DND-41 (cell line): Measurements from ENCODE around the gene SLC5A11.

Experiments
- ATAC-seq: fragments of 200-7000 bp; cut with Tn5 transposase; 3 replicates; pipeline ENCODE4 v1.9.1; 2021; ENCODE audit warnings: low read depth; ENCODE audit not compliant: insufficient read depth
- DNase-seq: peaks from one replicate; pipeline ENCODE4 v3.0.0-alpha.2; 2020
- H2AFZ ChIP-seq: 2 replicates; pipeline ENCODE4 v1.6.0; 2012; ENCODE audit warnings: low read depth, low read length
- H3K27ac ChIP-seq: 2 replicates; pipeline ENCODE4 v1.5.1; 2012; ENCODE audit warnings: low read length, inconsistent platforms
- H3K27me3 ChIP-seq: fragments of 200-600 bp; sonication (generic); 2 replicates; pipeline ENCODE4 v1.6.0; 2012; ENCODE audit warnings: low read length, mild to moderate bottlenecking, inconsistent platforms; ENCODE audit not compliant: insufficient read depth, poor library complexity
- H3K36me3 ChIP-seq: 2 replicates; pipeline ENCODE4 v1.5.1; 2012; ENCODE audit warnings: low read length, inconsistent platforms; ENCODE audit not compliant: insufficient read depth
- H3K4me1 ChIP-seq: 2 replicates; pipeline ENCODE4 v1.5.1; 2012; ENCODE audit warnings: mild to moderate bottlenecking, low read length; ENCODE audit not compliant: insufficient read depth
- H3K4me2 ChIP-seq: 2 replicates; pipeline ENCODE4 v1.6.0; 2012; ENCODE audit warnings: mild to moderate bottlenecking, moderate library complexity, low read length, inconsistent platforms; ENCODE audit not compliant: insufficient read depth
- H3K4me3 ChIP-seq, 2 experiments: fragments of 200-600 bp in 1 of 2; shearing (Covaris generic) in 1 of 2; 2 replicates each; pipeline ENCODE4 v1.5.1; 2012 to 2016; ENCODE audit warnings: inconsistent platforms in 2 of 2, low read length in 2 of 2, mild to moderate bottlenecking in 2 of 2, low read depth in 1 of 2, moderate library complexity in 1 of 2
- H3K79me2 ChIP-seq: 2 replicates; pipeline ENCODE4 v1.6.0; 2012; ENCODE audit warnings: low read length, inconsistent platforms; ENCODE audit not compliant: insufficient read depth
- H3K9ac ChIP-seq: 2 replicates; pipeline ENCODE4 v1.6.0; 2012; ENCODE audit warnings: low read depth, mild to moderate bottlenecking, inconsistent platforms, low read length, moderate library complexity
- H3K9me3 ChIP-seq: 2 replicates; pipeline ENCODE4 v1.5.1; 2012; ENCODE audit warnings: low read length, moderate library complexity, mild to moderate bottlenecking, inconsistent platforms; ENCODE audit not compliant: insufficient read depth, severe bottlenecking
- H4K20me1 ChIP-seq: 2 replicates; pipeline ENCODE4 v1.6.0; 2012; ENCODE audit warnings: low read length; ENCODE audit not compliant: insufficient read depth
- CTCF ChIP-seq: IDR thresholded peaks from 2 replicates; pipeline ENCODE4 v1.5.1; 2012; ENCODE audit warnings: borderline replicate concordance, low read length, moderate library complexity, mild to moderate bottlenecking; ENCODE audit not compliant: poor library complexity, severe bottlenecking; ENCODE audit errors: extremely low read depth
- EZH2 ChIP-seq: IDR thresholded peaks from 3 replicates; pipeline ENCODE4 v1.6.1; 2012; ENCODE audit warnings: borderline replicate concordance, low read depth, mild to moderate bottlenecking, moderate library complexity, low read length, inconsistent platforms; ENCODE audit not compliant: severe bottlenecking

Gene SLC5A11

GRCh38 chr16:24846548-24847357 is 990 bp downstream of the SLC5A11 start:
- no peaks in the 10 kb centered on the region for H3K27me3 ChIP-seq
- no peaks in the 10 kb centered on the region for H3K9me3 ChIP-seq
- ATAC-seq (no peak), DNase-seq (no peak)
- TF ChIP-seq EZH2 (no peak), CTCF (no peak)
- no peaks in the 10 kb centered on the region for H4K20me1 ChIP-seq
- no peak overlapping the region for H3K27ac ChIP-seq
- H3K4me3 ChIP-seq = no peak overlapping the region
- H3K4me2 ChIP-seq = no peak overlapping the region
- no peak overlapping the region for H2AFZ ChIP-seq
- no peak overlapping the region for H3K9ac ChIP-seq
- no peaks in the 10 kb centered on the region for H3K79me2 ChIP-seq
- no peaks in the 10 kb centered on the region for H3K36me3 ChIP-seq
- H3K4me1 ChIP-seq = no peaks in the 10 kb centered on the region

DNA sequence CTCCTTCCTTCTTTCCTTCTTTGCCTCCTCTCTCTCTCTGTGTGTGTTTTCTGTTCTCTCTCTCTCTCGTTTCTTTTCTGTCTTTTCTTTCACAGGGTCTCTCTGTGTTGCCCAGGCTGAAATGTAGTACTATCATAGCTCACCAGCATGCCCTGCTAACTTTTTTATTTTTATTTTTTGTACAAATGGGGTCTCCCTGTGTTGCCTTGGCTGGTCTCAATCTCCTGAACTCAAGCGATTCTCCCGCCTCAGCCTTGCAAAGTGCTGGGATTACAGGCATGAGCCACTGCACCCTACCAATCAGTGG is 1.5 kb downstream of the SLC5A11 start:
- no peak for TF ChIP-seq CTCF
- no peak for TF ChIP-seq EZH2
- H3K27ac ChIP-seq = no peak overlapping the region
- H3K36me3 ChIP-seq = no peaks in the 10 kb centered on the region
- H3K4me3 ChIP-seq = no peak overlapping the region
- H3K9me3 ChIP-seq = no peaks in the 10 kb centered on the region
- no peaks in the 10 kb centered on the region for H3K79me2 ChIP-seq
- H3K27me3 ChIP-seq = no peaks in the 10 kb centered on the region
- H3K4me2 ChIP-seq = no peak overlapping the region
- H3K4me1 ChIP-seq = no peaks in the 10 kb centered on the region
- no peak overlapping the region for H3K9ac ChIP-seq
- no peak overlapping the region for H2AFZ ChIP-seq
- DNase-seq (no peak), ATAC-seq (no peak)
- no peaks in the 10 kb centered on the region for H4K20me1 ChIP-seq

DNA sequence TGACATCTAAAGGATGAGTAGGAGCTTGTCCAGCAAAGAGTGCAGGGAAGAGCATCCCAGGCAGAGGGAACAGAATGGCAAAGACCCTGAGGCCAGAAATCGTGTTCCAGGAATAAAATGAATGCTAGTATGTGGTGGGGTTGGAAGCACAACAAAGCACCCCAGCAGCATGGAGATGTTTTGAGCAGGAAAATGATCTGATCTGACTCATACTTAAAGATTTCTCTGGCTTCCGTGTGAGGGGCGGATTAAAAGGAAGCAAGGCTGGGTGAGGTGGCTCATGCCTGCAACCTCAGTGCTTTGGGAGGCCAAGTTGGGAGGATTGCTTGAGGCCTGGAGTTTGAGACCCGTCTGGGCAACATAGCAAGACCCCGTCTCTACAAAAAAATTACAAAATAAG is 2.3 kb downstream of the SLC5A11 start:
- ATAC-seq (no peak), DNase-seq (no peak)
- Histone ChIP-seq H3K27ac (no peak overlapping the region), H2AFZ (no peak overlapping the region), H3K4me2 (no peak overlapping the region), H3K9me3 (no peaks in the 10 kb centered on the region), H3K36me3 (no peaks in the 10 kb centered on the region), H3K4me3 (no peak overlapping the region), H3K27me3 (no peaks in the 10 kb centered on the region), H4K20me1 (no peaks in the 10 kb centered on the region), H3K4me1 (no peaks in the 10 kb centered on the region), H3K79me2 (no peaks in the 10 kb centered on the region), H3K9ac (no peak overlapping the region)
- TF ChIP-seq CTCF (no peak), EZH2 (no peak)
